PC-9 (cell line): Measurements from ENCODE around the gene SNX4.

Source experiments
- EZH2 ChIP-seq: fragments of 200-600 bp; sonication (generic); IDR thresholded peaks from 2 replicates; pipeline ENCODE4 v1.8.0; 2017; ENCODE audit warnings: antibody characterized with exemption, low read depth
- TF ChIP-seq, protein P1 (sequence below): fragments of 200-600 bp; sonication (generic); conservative IDR thresholded peaks from 2 replicates; pipeline ENCODE4 v1.6.1; 2017; ENCODE audit warnings: mixed run types, antibody characterized with exemption, mild to moderate bottlenecking, moderate library complexity

DNA sequence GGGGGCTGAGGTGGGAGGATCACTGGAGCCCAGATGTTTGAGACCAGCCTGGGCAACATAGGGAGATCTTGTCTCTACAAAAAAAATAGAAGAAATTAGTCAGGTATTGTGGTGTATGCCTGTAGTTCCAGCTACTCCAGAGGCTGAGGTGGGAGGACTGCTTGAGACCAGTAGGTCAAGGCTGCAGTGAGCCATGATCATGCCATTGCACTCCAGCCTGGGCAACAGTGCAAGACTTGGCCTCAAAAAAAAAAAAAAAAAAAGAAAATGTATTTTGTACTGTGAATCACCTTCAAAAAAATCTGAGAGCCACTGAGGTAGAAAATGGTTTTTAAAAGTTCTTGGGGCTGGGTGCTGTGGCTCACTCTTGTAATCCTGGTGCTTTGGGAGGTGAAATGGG, 4.6 kb downstream of the SNX4 start:
- TF ChIP-seq, protein P1, sequence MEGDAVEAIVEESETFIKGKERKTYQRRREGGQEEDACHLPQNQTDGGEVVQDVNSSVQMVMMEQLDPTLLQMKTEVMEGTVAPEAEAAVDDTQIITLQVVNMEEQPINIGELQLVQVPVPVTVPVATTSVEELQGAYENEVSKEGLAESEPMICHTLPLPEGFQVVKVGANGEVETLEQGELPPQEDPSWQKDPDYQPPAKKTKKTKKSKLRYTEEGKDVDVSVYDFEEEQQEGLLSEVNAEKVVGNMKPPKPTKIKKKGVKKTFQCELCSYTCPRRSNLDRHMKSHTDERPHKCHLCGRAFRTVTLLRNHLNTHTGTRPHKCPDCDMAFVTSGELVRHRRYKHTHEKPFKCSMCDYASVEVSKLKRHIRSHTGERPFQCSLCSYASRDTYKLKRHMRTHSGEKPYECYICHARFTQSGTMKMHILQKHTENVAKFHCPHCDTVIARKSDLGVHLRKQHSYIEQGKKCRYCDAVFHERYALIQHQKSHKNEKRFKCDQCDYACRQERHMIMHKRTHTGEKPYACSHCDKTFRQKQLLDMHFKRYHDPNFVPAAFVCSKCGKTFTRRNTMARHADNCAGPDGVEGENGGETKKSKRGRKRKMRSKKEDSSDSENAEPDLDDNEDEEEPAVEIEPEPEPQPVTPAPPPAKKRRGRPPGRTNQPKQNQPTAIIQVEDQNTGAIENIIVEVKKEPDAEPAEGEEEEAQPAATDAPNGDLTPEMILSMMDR: no peak
- TF ChIP-seq EZH2: no peak
